Medulla oblongata (tissue), 1 donor: ENCODE results near the gene CAMK1G.

ENCODE experiments used
- DNase-seq: peaks from one replicate; pipeline ENCODE4 v3.0.0-alpha.2; 2015; ENCODE audit errors: extremely low spot score

The CAMK1G gene

GRCh38 chr1:209619696-209620486, 36.4 kb downstream of the CAMK1G start:
- DNase-seq = no peak

DNA sequence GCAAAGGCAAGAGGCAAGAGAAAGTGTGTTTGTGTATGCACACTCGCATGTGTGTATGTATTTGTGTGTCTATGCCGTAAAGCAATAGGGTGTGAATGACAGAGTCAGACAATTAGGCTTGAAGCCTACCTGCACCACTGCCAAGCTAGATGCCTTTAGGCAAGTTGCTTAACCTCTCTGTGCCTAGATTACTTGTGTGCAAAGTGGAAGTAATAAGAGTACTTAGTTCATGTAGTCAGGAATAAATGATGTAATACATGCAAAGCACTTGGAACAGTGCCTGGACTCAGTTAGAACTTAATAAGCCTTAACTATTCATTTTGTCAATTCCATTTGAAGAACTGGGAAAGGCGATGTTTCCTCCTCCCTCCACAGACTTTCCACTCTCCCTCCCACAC, 37.0 kb downstream of the CAMK1G start:
- DNase-seq = no peak

- no peak for DNase-seq
Measured at GRCh38 chr1:209621286-209621685, 37.8 kb downstream of the CAMK1G start.

- no peak for DNase-seq
Measured at GRCh38 chr1:209621741-209622655, 38.5 kb downstream of the CAMK1G start.

DNA sequence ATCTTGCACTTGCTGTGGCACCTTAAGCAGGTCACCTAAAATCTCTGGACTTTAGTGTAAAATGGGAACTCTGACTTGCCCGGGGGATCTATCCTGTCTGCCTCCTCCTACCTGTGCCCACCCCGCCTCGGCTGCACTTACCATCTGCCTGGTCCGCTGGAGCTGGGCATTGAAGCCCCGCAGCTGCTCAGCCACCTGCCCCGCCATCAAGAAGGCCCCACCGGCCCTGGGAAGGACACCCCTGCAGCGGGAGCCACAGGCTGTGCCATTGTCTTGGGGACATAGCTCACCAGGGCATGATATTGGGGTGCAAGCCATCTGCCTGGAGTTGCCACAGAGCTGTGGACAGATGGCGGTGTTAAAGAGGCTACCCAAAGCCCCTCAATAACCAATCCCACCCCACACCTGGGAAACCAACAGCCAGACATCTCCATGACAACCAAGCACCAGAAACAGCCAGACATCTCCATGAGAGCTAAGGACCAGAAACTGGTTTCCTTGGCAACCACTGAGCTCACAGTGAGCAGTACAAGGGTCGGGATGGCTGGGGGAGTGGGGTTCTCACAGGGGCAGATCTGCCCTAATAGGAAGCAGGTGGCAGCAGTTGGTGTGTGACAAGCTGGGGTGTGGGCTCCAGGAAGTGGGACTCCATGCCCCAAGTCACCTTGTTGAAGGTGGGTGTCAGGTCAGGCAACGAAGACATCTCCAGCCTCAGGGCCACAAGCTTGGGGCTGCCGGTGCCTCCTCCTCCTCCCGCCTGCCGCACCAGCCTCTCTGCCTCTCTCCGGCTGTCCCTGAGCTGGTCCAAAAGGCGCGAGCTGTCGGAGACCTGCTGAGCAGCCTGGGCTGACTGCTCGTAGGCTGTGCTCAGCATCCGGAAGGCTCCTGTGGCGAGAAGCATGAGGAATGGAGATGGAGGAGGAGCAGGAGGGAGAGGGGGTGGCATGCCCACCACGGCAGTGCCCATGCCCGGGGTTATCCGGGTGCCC, 39.6 kb downstream of the CAMK1G start:
- no peak for DNase-seq

GRCh38 chr1:209624558-209625549, 41.3 kb downstream of the CAMK1G start:
- no peak for DNase-seq

GRCh38 chr1:209625791-209626285, 42.3 kb downstream of the CAMK1G start:
- no peak for DNase-seq

DNA sequence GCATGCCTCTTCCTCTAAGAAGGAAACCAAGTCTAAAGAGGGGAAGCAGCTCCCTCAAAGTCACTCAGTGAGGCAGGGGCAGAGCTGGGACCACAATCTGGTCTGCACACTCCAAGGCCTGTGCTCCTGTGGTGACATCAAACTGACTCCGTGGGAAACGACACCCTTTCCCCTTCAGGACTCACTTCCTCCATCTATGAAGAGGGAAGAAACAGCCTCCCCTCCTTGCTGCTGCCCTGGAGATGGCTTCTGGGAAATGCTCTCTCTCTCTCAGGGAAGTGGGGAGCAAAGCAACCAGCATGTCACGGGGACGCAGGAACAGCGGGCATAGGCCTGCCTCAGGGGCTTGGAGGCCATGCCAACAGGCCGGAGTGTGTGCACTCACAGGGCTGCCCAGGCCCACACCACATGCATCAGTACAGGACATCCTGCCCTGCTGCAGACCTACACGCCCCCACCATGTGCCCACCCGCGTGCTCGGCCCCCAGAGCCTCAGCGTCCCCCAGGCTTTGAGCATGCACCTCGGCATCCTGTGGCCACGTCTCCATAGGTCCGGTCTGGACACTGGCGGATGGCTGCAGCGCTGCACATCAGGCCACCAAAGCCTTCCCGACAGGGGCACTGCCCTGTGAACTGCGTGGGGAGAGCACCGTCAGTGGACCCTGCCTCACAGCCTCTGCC, 43.0 kb downstream of the CAMK1G start:
- no peak for DNase-seq

- no peak for DNase-seq
Measured at GRCh38 chr1:209627027-209627731, 43.7 kb downstream of the CAMK1G start.

DNA sequence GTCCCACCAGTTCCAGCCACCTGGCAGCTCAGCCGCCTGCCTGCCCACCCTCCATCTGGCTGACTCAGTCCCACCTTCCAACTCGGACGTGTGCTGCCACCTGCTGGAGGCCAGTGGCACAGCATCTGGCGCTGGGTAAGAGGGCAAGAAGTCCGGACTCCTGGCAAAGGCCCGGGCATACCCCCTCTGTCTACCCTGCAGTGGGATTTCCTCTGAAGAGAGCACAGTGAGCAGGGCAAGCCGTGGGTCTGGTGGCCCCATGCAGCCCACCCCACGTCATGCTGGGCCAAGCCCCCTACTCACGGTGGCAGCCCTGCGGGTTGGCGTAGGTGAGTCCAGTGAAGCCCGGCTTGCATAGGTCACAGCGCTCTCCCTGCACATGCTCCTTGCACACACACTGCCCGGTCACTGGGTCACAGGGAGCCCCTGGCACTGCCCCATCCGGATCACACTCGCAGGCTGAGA, 44.2 kb downstream of the CAMK1G start:
- DNase-seq = peak; percentile 87

- DNase-seq = no peak
Measured at GRCh38 chr1:209628618-209629299, 45.2 kb downstream of the CAMK1G start.

DNA sequence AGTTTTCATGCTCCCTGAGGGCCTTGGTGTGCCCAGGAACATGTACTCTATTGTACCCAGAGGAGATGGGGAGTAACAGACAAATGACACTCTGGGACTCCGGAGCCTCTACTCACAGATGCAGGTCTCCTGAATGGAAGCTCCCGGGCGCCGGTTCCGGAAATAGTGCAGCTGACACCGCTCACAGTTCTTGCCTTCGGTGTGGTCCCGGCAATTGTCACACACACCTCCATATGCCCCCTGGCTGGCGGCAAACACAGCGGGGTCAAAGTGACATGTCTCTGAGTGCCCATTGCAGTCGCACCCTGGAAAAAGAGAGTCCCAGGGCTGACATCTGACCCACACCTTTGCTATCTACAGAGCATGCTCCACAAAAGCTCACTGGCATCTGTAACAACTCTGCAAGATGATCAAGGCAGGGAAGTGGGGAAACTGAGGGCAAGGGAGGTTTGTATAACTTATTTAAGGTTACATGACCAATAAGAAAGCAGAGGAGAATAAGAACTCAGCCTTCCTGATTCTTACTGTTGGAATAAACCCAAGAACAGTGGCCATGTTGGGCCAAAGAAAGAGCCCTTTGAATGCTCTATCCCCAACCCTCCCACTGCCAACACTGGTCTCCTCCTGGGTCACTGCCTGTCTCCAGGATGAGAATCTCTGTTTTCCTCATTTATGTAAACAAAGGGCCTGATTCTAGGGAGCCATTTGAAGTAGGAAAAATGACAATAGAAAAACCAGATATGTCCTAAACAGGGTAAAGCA, 46.3 kb downstream of the CAMK1G start:
- peak; percentile 74 for DNase-seq

DNA sequence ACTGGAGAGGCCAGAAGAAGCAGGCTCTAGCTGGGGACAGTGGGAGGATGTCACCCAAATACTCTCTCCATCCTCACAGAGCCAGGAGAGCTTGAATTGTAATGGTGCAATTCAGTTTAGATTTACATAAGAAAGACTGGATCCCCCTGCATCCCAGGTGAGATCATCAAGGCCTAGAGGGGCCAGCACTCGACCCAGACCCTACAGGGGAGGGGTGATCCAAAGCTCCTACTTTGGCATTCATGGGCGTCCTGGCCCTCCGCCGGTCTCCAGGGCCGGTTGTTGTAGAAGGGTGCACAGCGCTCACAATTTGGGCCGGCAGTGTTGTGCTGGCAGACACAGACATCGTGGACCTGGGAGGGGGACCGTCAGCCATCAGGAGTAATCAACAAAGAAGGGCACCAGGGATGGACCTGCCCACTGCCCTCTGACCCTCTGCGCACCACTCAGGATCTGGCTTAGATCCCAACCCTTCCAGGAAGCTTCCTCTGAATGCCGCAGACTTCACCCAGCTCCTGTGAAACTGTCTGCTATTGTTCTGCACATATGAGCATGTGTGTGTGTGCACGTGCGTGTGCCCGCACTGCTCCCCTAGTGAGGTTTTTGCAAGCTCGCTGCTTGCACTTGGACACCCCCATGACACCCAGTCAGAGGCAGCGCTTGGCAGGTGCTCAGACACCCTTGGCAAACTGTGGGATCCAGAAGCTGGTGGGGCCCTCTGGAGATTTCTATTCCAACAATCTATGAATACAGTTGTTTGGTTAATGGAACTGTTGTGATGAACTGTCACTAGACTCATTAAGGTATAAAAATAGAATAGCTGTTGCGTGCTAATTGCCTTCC, 47.1 kb downstream of the CAMK1G start:
- peak; percentile 41 for DNase-seq

- DNase-seq = no peak
Measured at GRCh38 chr1:209633335-209633997, 50.0 kb downstream of the CAMK1G start.

DNA sequence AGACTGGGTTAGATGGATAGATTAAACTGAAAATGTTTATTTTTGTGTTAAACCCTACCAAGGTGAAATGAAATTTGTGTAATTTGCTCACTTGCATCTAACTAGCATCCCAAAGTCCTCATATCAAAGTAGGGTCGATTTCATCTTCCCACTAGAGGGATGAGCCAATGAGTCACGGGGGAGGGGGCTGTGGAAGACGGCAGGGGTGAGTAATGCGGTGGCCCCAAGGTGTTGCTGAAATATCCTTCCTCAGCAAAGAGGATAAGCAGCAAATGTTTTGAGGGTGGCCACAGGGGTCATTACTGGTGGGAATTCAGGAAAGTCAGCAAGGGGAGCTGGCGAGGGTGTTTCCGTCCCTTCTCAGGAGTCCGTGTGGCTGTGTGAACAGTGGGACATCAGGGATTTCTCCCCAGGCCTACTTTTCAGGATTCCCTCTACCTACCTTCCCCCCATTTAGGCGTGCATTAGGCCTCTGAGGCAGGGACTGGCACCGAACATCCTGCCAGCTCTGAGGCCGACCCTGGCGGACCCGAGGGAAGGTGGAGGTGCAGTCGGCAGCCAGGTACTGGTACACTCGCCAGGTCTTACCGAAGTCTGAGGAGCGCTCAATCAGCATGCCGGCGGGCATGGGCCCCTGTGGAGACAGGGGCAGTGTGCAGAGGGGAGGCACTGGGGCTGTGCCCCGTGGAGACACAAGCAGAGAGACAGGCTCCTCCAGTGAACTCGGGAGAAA, 50.7 kb downstream of the CAMK1G start:
- DNase-seq = no peak
